22Rv1 (cell line): ENCODE results near the gene STAB1.

Source experiments
- CTCF ChIP-seq: fragments of 450-650 bp; IDR thresholded peaks from 2 replicates; pipeline ENCODE4 v1.5.1; 2017; ENCODE audit warnings: mild to moderate bottlenecking
- ZFX ChIP-seq: fragments of 450-650 bp; IDR thresholded peaks from 2 replicates; pipeline ENCODE4 v1.6.1; 2017; ENCODE audit warnings: antibody characterized with exemption, borderline replicate concordance

DNA sequence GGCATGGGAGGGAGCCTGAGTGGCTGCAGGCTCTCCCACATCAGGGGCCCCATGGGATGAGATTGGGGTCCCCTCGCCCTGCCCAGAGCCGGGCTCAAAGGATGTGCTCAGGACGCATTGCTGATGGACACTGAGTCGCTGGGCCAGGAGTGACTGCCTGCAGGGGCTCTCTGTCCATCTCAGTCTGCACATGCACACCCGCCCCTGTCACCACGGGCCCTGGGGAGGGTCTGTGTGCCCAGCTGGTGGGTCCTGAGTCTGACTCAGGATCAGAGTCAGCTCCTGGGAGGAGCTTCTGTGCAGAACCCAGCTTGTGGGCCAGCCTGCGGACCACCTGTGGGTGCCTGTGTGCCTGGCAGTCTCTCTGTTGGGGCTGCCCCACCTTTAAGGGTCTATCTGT is 18.1 kb downstream of the STAB1 start:
- no peak for TF ChIP-seq CTCF
- no peak for TF ChIP-seq ZFX
